SK-N-SH (cell line): ENCODE data around the gene BTBD6. TPM values are rescaled to one million over a fixed set of nuclear protein-coding genes. Genes with fewer than 3 reads are reported as not detected.

Experiments
- CTCF ChIA-PET: fragments of 300-600, 350-600 bp; formaldehyde crosslinking; extraction: SDS; loops from one replicate; lab custom pipeline; 2021; lab: Yijun Ruan, JAX
- POLR2A ChIA-PET: fragments of 350-600 bp; sonication (Branson Sonifier 250); formaldehyde crosslinking; extraction: SDS; loops from one replicate; lab custom pipeline; 2020; ENCODE audit warnings: antibody characterized with exemption, inconsistent platforms; lab: Yijun Ruan, JAX
- DNase-seq: peaks from one replicate; pipeline ENCODE4 v3.0.0; 2012
- H2AFZ ChIP-seq: fragments of 200-600 bp; sonication (generic); 2 replicates; pipeline ENCODE4 v1.8.1; 2016; ENCODE audit warnings: antibody characterized with exemption, mild to moderate bottlenecking, low read depth
- H3F3A ChIP-seq: fragments of 200-600 bp; sonication (generic); replicated peaks from 2 replicates; pipeline ENCODE3; 2016; ENCODE audit warnings: antibody characterized with exemption, mild to moderate bottlenecking; ENCODE audit not compliant: insufficient read depth
- H3K27ac ChIP-seq, 2 experiments: fragments of 200-500 bp in 1 of 2; fragments of 200-600 bp in 1 of 2; sonication (Bioruptor generic) in 1 of 2; sonication (generic), shearing (Covaris generic) in 1 of 2; 2 replicates each; pipeline versions ENCODE4 v1.5.1 to v1.6.1; 2014 to 2016; ENCODE audit warnings: low read depth in 2 of 2, inconsistent platforms in 1 of 2, low read length in 1 of 2, mild to moderate bottlenecking in 1 of 2, mixed read lengths in 1 of 2
- H3K27me3 ChIP-seq: fragments of 200-600 bp; sonication (generic), shearing (Covaris generic); 2 replicates; pipeline ENCODE4 v1.6.1; 2016; ENCODE audit warnings: mixed run types; ENCODE audit not compliant: insufficient read depth
- H3K36me3 ChIP-seq, 2 experiments: fragments of 200-500 bp in 1 of 2; fragments of 200-600 bp in 1 of 2; sonication (Bioruptor generic) in 1 of 2; sonication (generic) in 1 of 2; replicated peaks in 1 of 2; 2 replicates each; pipeline versions ENCODE3 to v1.5.1; 2014 to 2016; ENCODE audit warnings: low read length in 1 of 2, mild to moderate bottlenecking in 1 of 2; ENCODE audit not compliant: insufficient read depth in 2 of 2, control insufficient read depth in 1 of 2
- H3K4me1 ChIP-seq, 2 experiments: fragments of 200-500 bp in 1 of 2; fragments of 200-600 bp in 1 of 2; sonication (Bioruptor generic) in 1 of 2; sonication (generic), shearing (Covaris generic) in 1 of 2; 2 replicates each; pipeline versions ENCODE4 v1.5.1 to v1.6.1; 2014 to 2016; ENCODE audit warnings: low read depth in 1 of 2, low read length in 1 of 2, mixed run types in 1 of 2; ENCODE audit not compliant: insufficient read depth in 2 of 2, control insufficient read depth in 1 of 2
- H3K4me2 ChIP-seq: fragments of 200-600 bp; sonication (generic), shearing (Covaris generic); 2 replicates; pipeline ENCODE4 v1.6.1; 2017; ENCODE audit warnings: mixed run types
- H3K4me3 ChIP-seq, 2 experiments: fragments of 200-500 bp in 1 of 2; fragments of 200-600 bp in 1 of 2; sonication (Bioruptor generic) in 1 of 2; sonication (generic), shearing (Covaris generic) in 1 of 2; 2 replicates each; pipeline versions ENCODE4 v1.5.1 to v1.8.1; 2014 to 2016; ENCODE audit warnings: low read depth in 2 of 2, inconsistent platforms in 1 of 2, low read length in 1 of 2, mild to moderate bottlenecking in 1 of 2, mixed read lengths in 1 of 2, moderate library complexity in 1 of 2
- H3K79me2 ChIP-seq: fragments of 200-600 bp; sonication (generic); 2 replicates; pipeline ENCODE4 v1.8.1; 2017; ENCODE audit warnings: mild to moderate bottlenecking; ENCODE audit not compliant: insufficient read depth
- H3K9ac ChIP-seq: fragments of 200-600 bp; sonication (generic); 2 replicates; pipeline ENCODE4 v1.6.1; 2017; ENCODE audit warnings: mixed run types
- H3K9me2 ChIP-seq: fragments of 200-600 bp; sonication (generic); 2 replicates; pipeline ENCODE4 v1.6.1; 2017; ENCODE audit warnings: mixed run types
- H3K9me3 ChIP-seq: fragments of 200-600 bp; sonication (generic); 2 replicates; pipeline ENCODE4 v1.6.1; 2017; ENCODE audit warnings: mixed run types, mild to moderate bottlenecking, moderate library complexity
- H4K20me1 ChIP-seq: fragments of 200-600 bp; sonication (generic); 2 replicates; pipeline ENCODE4 v1.6.1; 2017; ENCODE audit warnings: mild to moderate bottlenecking, mixed run types; ENCODE audit not compliant: insufficient read depth
- ELF1 ChIP-seq: IDR thresholded peaks from 2 replicates; pipeline ENCODE4 v1.4.0; 2012
- EP300 ChIP-seq, 2 experiments: IDR thresholded peaks; 2 replicates each; pipeline versions ENCODE4 v1.4.0 to v1.6.1; 2012; ENCODE audit warnings: borderline replicate concordance in 1 of 2, low read depth in 1 of 2, low read length in 1 of 2
- GATA2 ChIP-seq: sonication (generic); formaldehyde crosslinking; IDR thresholded peaks from 2 replicates; pipeline ENCODE4 v1.5.0; 2020; ENCODE audit warnings: mild to moderate bottlenecking, missing genetic modification reagents
- MXI1 ChIP-seq: IDR thresholded peaks from 2 replicates; pipeline ENCODE4 v1.6.1; 2012; ENCODE audit warnings: mild to moderate bottlenecking, low read depth, low read length, improper control_type of control experiment
- NRF1 ChIP-seq: IDR thresholded peaks from 2 replicates; pipeline ENCODE4 v1.6.1; 2012; ENCODE audit warnings: low read depth, mild to moderate bottlenecking, low read length
- RAD21 ChIP-seq: IDR thresholded peaks from 2 replicates; pipeline ENCODE4 v1.6.1; 2012; ENCODE audit warnings: mild to moderate bottlenecking, low read length
- RCOR1 ChIP-seq: fragments of 150-350 bp; IDR thresholded peaks from 2 replicates; pipeline ENCODE4 v1.6.1; 2017; ENCODE audit warnings: antibody characterized with exemption, low read length
- RXRA ChIP-seq: IDR thresholded peaks from 2 replicates; pipeline ENCODE4 v1.4.0; 2012; ENCODE audit warnings: low read depth, mild to moderate bottlenecking, borderline replicate concordance
- SMC3 ChIP-seq: IDR thresholded peaks from 2 replicates; pipeline ENCODE4 v1.6.1; 2012; ENCODE audit warnings: low read depth, low read length, improper control_type of control experiment
- TCF12 ChIP-seq: IDR thresholded peaks from 2 replicates; pipeline ENCODE4 v1.4.0; 2012
- TEAD4 ChIP-seq: IDR thresholded peaks from 2 replicates; pipeline ENCODE4 v1.4.0; 2012; ENCODE audit warnings: mild to moderate bottlenecking, borderline replicate concordance; ENCODE audit not compliant: insufficient read depth
- WGBS: methylation state at CpG from one replicate; pipeline ENCODE4 v1.1.6; 2017; ENCODE audit warnings: low lambda C conversion rate; 5-methylcytosine and 5-hydroxymethylcytosine counted together
- polyA plus RNA-seq, 3 experiments: library from polyadenylated mRNA; depleted of rRNA; stranded (reverse); fragments of >200 nt; gene quantifications; 2 replicates each; pipeline ENCODE4 v1.2.3, GENCODE V29; 2012
- TF ChIP-seq, protein P1 (sequence below): fragments of 150-350 bp; IDR thresholded peaks from 2 replicates; pipeline ENCODE4 v1.6.1; 2017; ENCODE audit warnings: antibody characterized with exemption, low read length, low read depth, borderline replicate concordance
- TF ChIP-seq, protein P2 (sequence below): IDR thresholded peaks from 2 replicates; pipeline ENCODE4 v1.6.1; 2012; ENCODE audit warnings: mild to moderate bottlenecking, low read depth, low read length, moderate library complexity
- TF ChIP-seq, protein P3 (sequence below): fragments of 200-600 bp; sonication (generic); IDR thresholded peaks from 2 replicates; pipeline ENCODE4 v1.6.1; 2017; ENCODE audit warnings: antibody characterized with exemption, mild to moderate bottlenecking, moderate library complexity

Gene BTBD6
- polyA plus RNA-seq, 1 of the 3 experiments (the other 2 are of a cell fraction), result 20.9 TPM

DNA sequence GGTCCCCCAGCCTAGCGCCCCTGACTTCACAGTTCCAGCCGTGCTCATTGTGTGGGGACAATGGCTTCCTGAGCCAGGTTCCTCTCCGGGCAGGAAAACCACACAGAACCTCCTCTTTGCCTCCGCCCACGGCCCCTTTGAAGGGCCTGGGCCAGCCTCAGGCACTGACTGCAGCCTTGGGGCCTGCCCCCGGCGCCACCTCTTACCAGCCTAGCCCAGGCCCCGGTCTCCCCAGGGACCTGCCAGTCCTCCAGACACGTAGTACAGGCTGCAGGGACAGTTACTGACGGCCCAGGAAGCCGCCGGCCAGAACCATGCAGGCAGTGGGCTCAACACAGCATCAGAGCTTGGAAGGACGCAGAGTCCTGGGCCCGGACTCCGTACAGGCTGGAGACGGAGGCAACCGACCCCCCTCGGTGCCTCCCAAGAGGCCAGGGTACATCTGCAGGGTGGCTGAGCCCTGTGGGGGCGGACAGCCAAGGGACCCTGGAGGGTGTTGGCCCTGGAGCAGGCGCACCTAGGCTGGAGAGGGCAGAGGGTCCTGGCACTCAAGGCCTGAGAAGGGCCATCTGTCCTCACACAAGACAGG lies 46.3 kb upstream of the BTBD6 start:
- H3K27me3 ChIP-seq, result no peaks in the 10 kb centered on the region
- H3K4me1 ChIP-seq, result peaks cover 0 to 65% of the 10 kb centered on the region in 2 experiments; a peak in 1 of 4 replicates
- CTCF ChIA-PET, result interaction anchor here (0.5 to 2.6 kb wide), 17 partner anchors 8 to 288 kb away, joined by 3 to 10 read pairs (median 5); partner anchors contain the start of gene BTBD6
- H3K9ac ChIP-seq, result no peak overlapping the region
- no peak overlapping the region for H3K4me2 ChIP-seq
- POLR2A ChIA-PET, result no interaction called here
- WGBS, result 84% methylated on average over 6 of the region's 20 CpGs
- no peaks in the 10 kb centered on the region for H3K36me3 ChIP-seq
- H3K4me3 ChIP-seq, result no peak overlapping the region
- H3F3A ChIP-seq, result no peaks in the 10 kb centered on the region
- no peaks in the 10 kb centered on the region for H4K20me1 ChIP-seq
- H3K27ac ChIP-seq, result no peak overlapping the region; a peak in 1 of 4 replicates
- no peak for TF ChIP-seq RXRA
- no peak for TF ChIP-seq MXI1
- TF ChIP-seq ELF1, result no peak
- no peak for TF ChIP-seq RCOR1
- no peak for TF ChIP-seq RAD21
- TF ChIP-seq, protein P1, sequence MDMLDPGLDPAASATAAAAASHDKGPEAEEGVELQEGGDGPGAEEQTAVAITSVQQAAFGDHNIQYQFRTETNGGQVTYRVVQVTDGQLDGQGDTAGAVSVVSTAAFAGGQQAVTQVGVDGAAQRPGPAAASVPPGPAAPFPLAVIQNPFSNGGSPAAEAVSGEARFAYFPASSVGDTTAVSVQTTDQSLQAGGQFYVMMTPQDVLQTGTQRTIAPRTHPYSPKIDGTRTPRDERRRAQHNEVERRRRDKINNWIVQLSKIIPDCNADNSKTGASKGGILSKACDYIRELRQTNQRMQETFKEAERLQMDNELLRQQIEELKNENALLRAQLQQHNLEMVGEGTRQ, result no peak
- TF ChIP-seq, protein P2, sequence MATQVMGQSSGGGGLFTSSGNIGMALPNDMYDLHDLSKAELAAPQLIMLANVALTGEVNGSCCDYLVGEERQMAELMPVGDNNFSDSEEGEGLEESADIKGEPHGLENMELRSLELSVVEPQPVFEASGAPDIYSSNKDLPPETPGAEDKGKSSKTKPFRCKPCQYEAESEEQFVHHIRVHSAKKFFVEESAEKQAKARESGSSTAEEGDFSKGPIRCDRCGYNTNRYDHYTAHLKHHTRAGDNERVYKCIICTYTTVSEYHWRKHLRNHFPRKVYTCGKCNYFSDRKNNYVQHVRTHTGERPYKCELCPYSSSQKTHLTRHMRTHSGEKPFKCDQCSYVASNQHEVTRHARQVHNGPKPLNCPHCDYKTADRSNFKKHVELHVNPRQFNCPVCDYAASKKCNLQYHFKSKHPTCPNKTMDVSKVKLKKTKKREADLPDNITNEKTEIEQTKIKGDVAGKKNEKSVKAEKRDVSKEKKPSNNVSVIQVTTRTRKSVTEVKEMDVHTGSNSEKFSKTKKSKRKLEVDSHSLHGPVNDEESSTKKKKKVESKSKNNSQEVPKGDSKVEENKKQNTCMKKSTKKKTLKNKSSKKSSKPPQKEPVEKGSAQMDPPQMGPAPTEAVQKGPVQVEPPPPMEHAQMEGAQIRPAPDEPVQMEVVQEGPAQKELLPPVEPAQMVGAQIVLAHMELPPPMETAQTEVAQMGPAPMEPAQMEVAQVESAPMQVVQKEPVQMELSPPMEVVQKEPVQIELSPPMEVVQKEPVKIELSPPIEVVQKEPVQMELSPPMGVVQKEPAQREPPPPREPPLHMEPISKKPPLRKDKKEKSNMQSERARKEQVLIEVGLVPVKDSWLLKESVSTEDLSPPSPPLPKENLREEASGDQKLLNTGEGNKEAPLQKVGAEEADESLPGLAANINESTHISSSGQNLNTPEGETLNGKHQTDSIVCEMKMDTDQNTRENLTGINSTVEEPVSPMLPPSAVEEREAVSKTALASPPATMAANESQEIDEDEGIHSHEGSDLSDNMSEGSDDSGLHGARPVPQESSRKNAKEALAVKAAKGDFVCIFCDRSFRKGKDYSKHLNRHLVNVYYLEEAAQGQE, result no peak
- no peak for TF ChIP-seq NRF1
- TF ChIP-seq TCF12, result no peak
- no peak for TF ChIP-seq TEAD4
- no peak for TF ChIP-seq GATA2 (CRISPR knock-in tag)
- no peak for TF ChIP-seq EP300 (IDR thresholded peaks at IDR 0.05; ENCODE audit: borderline replicate concordance in 1 of 2, low read depth in 1 of 2, low read length in 1 of 2)
- no peak for DNase-seq
- H3K9me3 ChIP-seq, result no peaks in the 10 kb centered on the region
- H3K79me2 ChIP-seq, result no peaks in the 10 kb centered on the region
- no peaks in the 10 kb centered on the region for H3K9me2 ChIP-seq
- no peak overlapping the region for H2AFZ ChIP-seq

DNA sequence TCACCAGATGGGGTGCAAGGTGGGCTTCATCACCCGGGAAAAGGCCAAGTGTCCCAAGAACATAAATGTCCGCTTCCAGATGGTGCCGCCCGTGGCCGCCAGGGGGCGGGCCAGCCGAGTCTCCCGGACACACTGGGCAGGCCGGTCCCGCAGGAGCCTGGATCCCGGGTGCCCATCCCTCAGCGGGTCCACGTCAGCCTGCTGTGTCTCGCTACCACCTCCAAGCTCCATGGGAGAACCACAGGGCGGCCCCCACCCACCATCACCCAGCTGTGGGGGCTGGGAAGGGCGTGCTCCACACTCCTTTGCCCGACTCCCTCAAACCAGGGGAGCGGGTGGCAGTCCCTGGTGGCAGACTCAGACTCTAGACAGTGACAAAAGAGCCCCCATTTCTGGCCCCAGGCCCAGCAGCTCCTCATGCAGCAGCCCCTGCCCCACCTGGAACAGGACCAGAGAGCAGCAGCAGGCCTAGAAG lies 45.2 kb upstream of the BTBD6 start:
- H3K4me2 ChIP-seq, result no peak overlapping the region; the same call in 1 of the 2 replicates
- peak overlapping the region in 1 of 2 experiments; percentile 14; a peak in 1 of 4 replicates for H3K4me3 ChIP-seq
- H4K20me1 ChIP-seq, result no peaks in the 10 kb centered on the region
- peak overlapping the region in 1 of 2 experiments; percentile 50; a peak in 1 of 4 replicates for H3K27ac ChIP-seq
- TF ChIP-seq SMC3, result peak; percentile 83
- TF ChIP-seq EP300 (IDR thresholded peaks at IDR 0.05; ENCODE audit: borderline replicate concordance in 1 of 2, low read depth in 1 of 2, low read length in 1 of 2), result no peak
- TF ChIP-seq, protein P3, sequence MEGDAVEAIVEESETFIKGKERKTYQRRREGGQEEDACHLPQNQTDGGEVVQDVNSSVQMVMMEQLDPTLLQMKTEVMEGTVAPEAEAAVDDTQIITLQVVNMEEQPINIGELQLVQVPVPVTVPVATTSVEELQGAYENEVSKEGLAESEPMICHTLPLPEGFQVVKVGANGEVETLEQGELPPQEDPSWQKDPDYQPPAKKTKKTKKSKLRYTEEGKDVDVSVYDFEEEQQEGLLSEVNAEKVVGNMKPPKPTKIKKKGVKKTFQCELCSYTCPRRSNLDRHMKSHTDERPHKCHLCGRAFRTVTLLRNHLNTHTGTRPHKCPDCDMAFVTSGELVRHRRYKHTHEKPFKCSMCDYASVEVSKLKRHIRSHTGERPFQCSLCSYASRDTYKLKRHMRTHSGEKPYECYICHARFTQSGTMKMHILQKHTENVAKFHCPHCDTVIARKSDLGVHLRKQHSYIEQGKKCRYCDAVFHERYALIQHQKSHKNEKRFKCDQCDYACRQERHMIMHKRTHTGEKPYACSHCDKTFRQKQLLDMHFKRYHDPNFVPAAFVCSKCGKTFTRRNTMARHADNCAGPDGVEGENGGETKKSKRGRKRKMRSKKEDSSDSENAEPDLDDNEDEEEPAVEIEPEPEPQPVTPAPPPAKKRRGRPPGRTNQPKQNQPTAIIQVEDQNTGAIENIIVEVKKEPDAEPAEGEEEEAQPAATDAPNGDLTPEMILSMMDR, result peak; percentile 91
- peak; percentile 74 for TF ChIP-seq RAD21
- H3K9ac ChIP-seq, result no peak overlapping the region
- ChIA-PET POLR2A (interaction anchor here (1.0 kb wide), 1 partner anchor 45 kb away, joined by 3 read pairs; the partner anchor contains the start of gene BTBD6), CTCF (interaction anchor here (0.6 to 2.7 kb wide), 37 partner anchors 9 to 228 kb away, joined by 3 to 24 read pairs (median 3); partner anchors contain the start of genes BTBD6 and PACS2)
- H3K27me3 ChIP-seq, result no peaks in the 10 kb centered on the region
- H3K79me2 ChIP-seq, result no peaks in the 10 kb centered on the region
- H3K36me3 ChIP-seq, result no peaks in the 10 kb centered on the region
- no peaks in the 10 kb centered on the region for H3K9me2 ChIP-seq
- no peaks in the 10 kb centered on the region for H3F3A ChIP-seq
- H3K4me1 ChIP-seq, result peaks cover 0 to 69% of the 10 kb centered on the region in 2 experiments; a peak in 1 of 4 replicates
- 50% methylated on average over 3 of the region's 18 CpGs for WGBS
- peak; percentile 93 for DNase-seq
- H2AFZ ChIP-seq, result no peak overlapping the region
- H3K9me3 ChIP-seq, result no peaks in the 10 kb centered on the region
